ENCODE data around the gene ERCC4. TPM values are rescaled to one million over a fixed set of nuclear protein-coding genes. Genes with fewer than 3 reads are reported as not detected.

ERCC4 gene
- total and polyA plus RNA-seq, 7 donors = 0.60 to 11.4 (median 7.7) TPM

GRCh38 chr16:13970708-13971422, 50.9 kb downstream of the ERCC4 start:
- no peaks in the 10 kb centered on the region for H3K4me1 ChIP-seq

GRCh38 chr16:13973321-13974023, 53.5 kb downstream of the ERCC4 start:
- no peak overlapping the region for H3K27ac ChIP-seq
- no peaks in the 10 kb centered on the region for H3K36me3 ChIP-seq
- H3K9me3 ChIP-seq = peaks cover 0 to 4% (median 0%) of the 10 kb centered on the region in 4 donors
- intact Hi-C loops (cut with DNase I) = no loop called here
- H3K4me1 ChIP-seq = no peaks in the 10 kb centered on the region
- no peak overlapping the region for H3K4me3 ChIP-seq
- TF ChIP-seq POLR2A (IDR thresholded peaks at IDR 0.05) = no peak
- no peak for TF ChIP-seq POLR2AphosphoS5 (IDR thresholded peaks at IDR 0.05)
- no peak for TF ChIP-seq EP300 (IDR thresholded peaks at IDR 0.05)
- no peak for TF ChIP-seq CTCF (IDR thresholded peaks at IDR 0.05)
- no peaks in the 10 kb centered on the region for H3K27me3 ChIP-seq
- no peak for DNase-seq
- WGBS, 2 donors = 93 to 95% methylated on average over 9 of the region's 9 CpGs

More at GRCh38 chr16:13970708-13971422, 50.9 kb downstream of the ERCC4 start:
- Histone ChIP-seq H3K4me3 (no peak overlapping the region), H3K27ac (no peak overlapping the region), H3K27me3 (no peaks in the 10 kb centered on the region), H3K9me3 (peaks cover 0 to 5% (median 0%) of the 10 kb centered on the region in 4 donors), H3K36me3 (no peaks in the 10 kb centered on the region)
- DNase-seq = no peak
- intact Hi-C loops (cut with DNase I) = no loop called here
- no peak for TF ChIP-seq CTCF (IDR thresholded peaks at IDR 0.05)
- no peak for TF ChIP-seq EP300 (IDR thresholded peaks at IDR 0.05)
- no peak for TF ChIP-seq POLR2AphosphoS5 (IDR thresholded peaks at IDR 0.05)
- TF ChIP-seq POLR2A (IDR thresholded peaks at IDR 0.05) = no peak

- H3K4me1 ChIP-seq = no peaks in the 10 kb centered on the region
- H3K27me3 ChIP-seq = no peaks in the 10 kb centered on the region
- H3K27ac ChIP-seq = no peak overlapping the region
- H3K36me3 ChIP-seq = no peaks in the 10 kb centered on the region
- DNase-seq = no peak
- H3K4me3 ChIP-seq = no peak overlapping the region
- no peaks in the 10 kb centered on the region for H3K9me3 ChIP-seq
- 92 to 93% methylated on average over 6 of the region's 6 CpGs for WGBS, 2 donors
- TF ChIP-seq EP300 (IDR thresholded peaks at IDR 0.05) (no peak), POLR2AphosphoS5 (IDR thresholded peaks at IDR 0.05) (no peak), CTCF (IDR thresholded peaks at IDR 0.05) (no peak), POLR2A (IDR thresholded peaks at IDR 0.05) (no peak)
- intact Hi-C loops (cut with DNase I) = no loop called here
These were observed 57.2 kb downstream of the ERCC4 start for GRCh38 chr16:13977177-13977576.

- no peaks in the 10 kb centered on the region for H3K36me3 ChIP-seq
- H3K4me1 ChIP-seq = no peaks in the 10 kb centered on the region
- H3K4me3 ChIP-seq = no peak overlapping the region
- H3K27ac ChIP-seq = no peak overlapping the region
- no peak for DNase-seq
- intact Hi-C loops (cut with DNase I) = no loop called here
- no peaks in the 10 kb centered on the region for H3K27me3 ChIP-seq
- 89 to 93% methylated on average over 3 of the region's 3 CpGs for whole genome bisulfite sequencing, 2 donors
- H3K9me3 ChIP-seq = no peaks in the 10 kb centered on the region
- TF ChIP-seq EP300 (IDR thresholded peaks at IDR 0.05) (no peak), POLR2A (IDR thresholded peaks at IDR 0.05) (no peak), CTCF (IDR thresholded peaks at IDR 0.05) (no peak), POLR2AphosphoS5 (IDR thresholded peaks at IDR 0.05) (no peak)
These were observed 62.5 kb downstream of the ERCC4 start for GRCh38 chr16:13982451-13982850.
